Measurements from ENCODE around the gene ZNF567. TPM values are rescaled to one million over a fixed set of nuclear protein-coding genes. Genes with fewer than 3 reads are reported as not detected.

ZNF567 gene
- polyA plus RNA-seq, 3 donors, result 0.84 to 1.7 (median 1.5) TPM

GRCh38 chr19:36750066-36750691 is 62.8 kb downstream of the ZNF567 start:
- no peaks in the 10 kb centered on the region for H3K79me2 ChIP-seq (ENCODE audit: insufficient read depth, low read length)
- no peaks in the 10 kb centered on the region for H3K4me1 ChIP-seq (ENCODE audit: control insufficient read depth in 1 of 2, insufficient read depth in 2 of 2, low read length in 2 of 2)
- peaks cover 83 to 100% of the 10 kb centered on the region in 2 donors for H3K9me3 ChIP-seq (replicated peaks in 1 of 2; ENCODE audit: control insufficient read depth in 1 of 2, insufficient read depth in 1 of 2, low read length in 2 of 2)
- no peak overlapping the region for H3K9ac ChIP-seq (ENCODE audit: insufficient read depth, low read length, poor library complexity, severe bottlenecking)
- Mint-ChIP-seq H3K4me1 (no peaks in the 10 kb centered on the region), H3K27ac (no peak overlapping the region), H3K27me3 (ENCODE audit: low read depth in 3 of 3) (no peaks in the 10 kb centered on the region), H3K36me3 (peaks cover 59 to 79% of the 10 kb centered on the region in 2 donors), H3K4me3 (no peak overlapping the region), H3K9me3 (peaks cover 49 to 99% (median 95%) of the 10 kb centered on the region in 7 donors)
- H2AFZ ChIP-seq (ENCODE audit: insufficient read depth, low read depth, low read length, poor library complexity, severe bottlenecking), result no peak overlapping the region
- peaks cover 27 to 95% of the 10 kb centered on the region in 2 donors for H3K36me3 ChIP-seq (replicated peaks in 1 of 2; ENCODE audit: control insufficient read depth in 1 of 2, insufficient read depth in 2 of 2, low read length in 2 of 2)
- H3K27me3 ChIP-seq (ENCODE audit: control insufficient read depth in 2 of 2, insufficient read depth in 2 of 2, low read length in 2 of 2), result no peaks in the 10 kb centered on the region
- H4K20me1 ChIP-seq (ENCODE audit: insufficient read depth, low read length), result no peaks in the 10 kb centered on the region
- DNase-seq, result no peak
- H3K27ac ChIP-seq (ENCODE audit: low read depth in 1 of 2, low read length in 2 of 2), result no peak overlapping the region
- intact Hi-C loops (cut with micrococcal nuclease), result no loop called here
- no peak for TF ChIP-seq CTCF (IDR thresholded peaks at IDR 0.05)
- WGBS (ENCODE audit: insufficient coverage), result no CpG with 5 or more reads among the region's 4 CpGs
- peak overlapping the region in 1 of 3 experiments; percentile 45 for H3K4me3 ChIP-seq (replicated peaks in 1 of 3; ENCODE audit: low read depth in 2 of 3, low read length in 3 of 3)
- no peak overlapping the region for H3K4me2 ChIP-seq (replicated peaks; ENCODE audit: extremely low read depth, low read length, poor library complexity, severe bottlenecking)

Other genes starting within 250 kb of the ZNF567 start
- gene ZNF566, start 198.1 kb upstream of the ZNF567 start, polyA plus RNA-seq, result 1 to 10 TPM in 2 of 3 donors, under 1 TPM in 1; 0.95 to 3.9 (median 3.6) TPM
- gene ZNF260, start 159.3 kb upstream of the ZNF567 start, polyA plus RNA-seq, result 1 to 10 TPM in 2 of 3 donors, under 1 TPM in 1; 0.88 to 2.1 (median 1.2) TPM
- 1 to 10 TPM; 1.1 to 2.7 (median 1.3) TPM for gene ZNF529, start 114.3 kb upstream of the ZNF567 start, polyA plus RNA-seq
- under 1 TPM in 2 of 3 donors, not detected in 1; 0.37 to 0.63 TPM for gene ZNF382, start 82.3 kb upstream of the ZNF567 start, polyA plus RNA-seq
- gene ZNF461, start 20.8 kb upstream of the ZNF567 start, polyA plus RNA-seq, result 1 to 10 TPM in 2 of 3 donors, not detected in 1; 1.2 to 2.2 TPM
- gene ZNF850, start 85.2 kb downstream of the ZNF567 start, polyA plus RNA-seq, result under 1 TPM; 0.02 to 0.15 (median 0.08) TPM
- gene ZNF790, start 150.8 kb downstream of the ZNF567 start, polyA plus RNA-seq, result 1 to 10 TPM in 2 of 3 donors, under 1 TPM in 1; 0.35 to 2.7 (median 2.3) TPM
- 1 to 10 TPM in 2 of 3 donors, under 1 TPM in 1; 0.66 to 2.3 (median 1.3) TPM for gene ZNF345, start 163.3 kb downstream of the ZNF567 start, polyA plus RNA-seq
- under 1 TPM; 0.05 to 0.14 (median 0.08) TPM for gene ZNF829, start 228.7 kb downstream of the ZNF567 start, polyA plus RNA-seq
- gene ZNF568, start 228.7 kb downstream of the ZNF567 start, polyA plus RNA-seq, result under 1 TPM; 0.38 to 0.96 (median 0.79) TPM

Measured in CD14-positive monocyte (primary cell).